ENCODE measurements around the gene PIAS3.
"Not testable (repeated sequence)": the region's sequence is repeated elsewhere in the genome, so short reads cannot be mapped to it uniquely, and the experiment has no call there.

The PIAS3 gene

GRCh38 chr1:145871994-145872924 is 13.4 kb upstream of the PIAS3 start:
- DNase-seq: peak; percentile 57

DNA sequence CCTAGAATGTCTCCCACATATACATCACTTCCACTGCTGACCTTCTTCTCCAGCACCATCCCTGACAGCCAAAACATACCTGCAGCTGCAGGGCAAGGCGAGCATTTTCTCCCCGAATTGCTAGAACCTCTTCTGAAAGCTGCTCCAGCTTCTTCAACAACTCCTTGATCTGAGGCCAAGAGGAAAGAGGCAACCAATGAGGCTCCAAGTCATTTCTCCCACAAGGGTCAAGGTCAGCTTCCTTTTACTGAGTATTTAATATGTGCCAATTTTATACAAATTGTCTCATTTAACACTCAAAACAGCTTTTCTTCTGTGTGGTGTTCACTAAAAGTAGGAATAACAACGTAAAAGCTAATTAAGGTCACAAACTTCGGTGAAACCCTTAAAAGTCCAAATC is 9.4 kb upstream of the PIAS3 start:
- DNase-seq: no peak

DNA sequence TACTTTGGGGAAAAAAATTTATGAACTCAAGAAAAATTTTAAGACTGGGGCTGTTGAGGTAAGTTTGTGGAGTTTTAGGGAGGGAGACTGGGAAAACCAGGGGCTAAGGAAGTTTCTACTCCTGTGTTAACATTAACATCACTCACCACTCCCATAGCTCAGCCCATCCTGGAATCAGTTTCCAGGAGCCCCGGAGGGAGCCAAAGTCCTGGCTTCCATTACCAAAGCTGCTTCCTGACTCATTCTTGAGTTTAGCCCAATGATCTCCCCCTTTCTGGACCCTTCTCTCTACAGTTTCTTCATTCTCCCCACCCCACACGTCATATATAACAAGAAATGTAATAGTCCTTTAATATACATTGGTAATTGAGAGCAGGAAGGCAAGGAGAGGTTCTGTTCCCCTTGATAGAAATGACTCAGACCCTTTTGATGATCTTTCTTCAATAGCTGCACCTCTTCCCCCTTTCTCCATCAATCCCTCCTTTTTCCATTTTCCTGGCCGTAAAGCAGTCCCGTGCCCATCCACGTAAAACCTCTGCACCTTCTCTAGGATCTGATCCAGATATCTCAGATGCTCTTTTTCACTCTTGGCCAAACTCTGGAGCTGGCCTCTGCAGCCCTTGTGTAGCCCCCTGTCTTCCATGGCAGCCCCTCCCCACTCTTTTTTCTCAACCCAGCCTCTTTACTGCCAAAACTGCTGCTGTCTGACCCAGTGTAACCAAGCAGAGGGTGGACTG is 4.6 kb upstream of the PIAS3 start:
- no peak for DNase-seq

- peak; percentile 90 for DNase-seq
These were observed 676 bp upstream of the PIAS3 start for GRCh38 chr1:145859491-145860023.

- DNase-seq: peak; percentile 71
These were observed 512 bp downstream of the PIAS3 start for GRCh38 chr1:145858238-145858900.

DNA sequence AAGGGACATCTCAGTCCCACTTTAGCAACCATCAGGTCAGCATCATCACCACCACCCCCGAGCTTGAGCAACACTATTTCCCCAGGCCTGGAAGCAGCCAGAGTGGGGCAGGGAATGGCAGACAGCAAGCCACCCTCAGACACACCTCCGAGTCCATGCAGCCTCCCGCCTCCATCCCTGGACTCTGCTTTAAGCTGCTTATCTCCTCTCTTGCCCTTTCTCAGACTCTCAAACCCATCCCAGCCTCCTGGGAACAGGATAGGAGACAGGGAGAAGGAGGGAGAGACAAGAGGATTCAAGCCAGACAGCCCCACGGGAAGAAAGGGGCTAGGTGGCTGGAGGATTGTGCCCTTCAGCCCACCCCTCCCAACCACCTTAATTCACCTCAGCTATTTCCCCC is 1.7 kb downstream of the PIAS3 start:
- DNase-seq: no peak

DNA sequence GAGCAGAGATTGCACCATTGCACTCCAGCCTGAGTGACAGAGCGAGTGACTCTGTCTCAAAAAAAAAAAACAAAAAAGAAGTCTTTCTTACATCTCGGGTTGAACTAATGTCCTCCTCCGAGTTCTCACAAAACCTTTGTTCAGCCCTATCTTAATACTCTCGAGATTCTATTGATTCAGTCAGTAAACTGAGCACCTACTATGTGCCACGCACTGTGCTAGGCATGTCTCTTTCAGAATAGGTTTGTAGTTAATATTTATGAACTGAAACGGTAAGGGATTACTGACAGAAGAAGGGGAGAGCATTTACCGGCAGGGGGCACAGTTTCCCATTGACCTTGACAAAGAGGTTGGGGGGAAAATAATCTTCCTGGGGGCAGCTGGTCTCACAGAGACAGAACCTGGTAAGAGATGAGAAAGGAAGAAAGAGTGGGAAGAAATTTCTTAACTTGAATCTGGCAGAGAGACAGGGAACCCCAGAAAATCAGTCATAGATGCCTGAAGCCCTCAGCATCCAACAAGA is 3.4 kb downstream of the PIAS3 start:
- no peak for DNase-seq

DNA sequence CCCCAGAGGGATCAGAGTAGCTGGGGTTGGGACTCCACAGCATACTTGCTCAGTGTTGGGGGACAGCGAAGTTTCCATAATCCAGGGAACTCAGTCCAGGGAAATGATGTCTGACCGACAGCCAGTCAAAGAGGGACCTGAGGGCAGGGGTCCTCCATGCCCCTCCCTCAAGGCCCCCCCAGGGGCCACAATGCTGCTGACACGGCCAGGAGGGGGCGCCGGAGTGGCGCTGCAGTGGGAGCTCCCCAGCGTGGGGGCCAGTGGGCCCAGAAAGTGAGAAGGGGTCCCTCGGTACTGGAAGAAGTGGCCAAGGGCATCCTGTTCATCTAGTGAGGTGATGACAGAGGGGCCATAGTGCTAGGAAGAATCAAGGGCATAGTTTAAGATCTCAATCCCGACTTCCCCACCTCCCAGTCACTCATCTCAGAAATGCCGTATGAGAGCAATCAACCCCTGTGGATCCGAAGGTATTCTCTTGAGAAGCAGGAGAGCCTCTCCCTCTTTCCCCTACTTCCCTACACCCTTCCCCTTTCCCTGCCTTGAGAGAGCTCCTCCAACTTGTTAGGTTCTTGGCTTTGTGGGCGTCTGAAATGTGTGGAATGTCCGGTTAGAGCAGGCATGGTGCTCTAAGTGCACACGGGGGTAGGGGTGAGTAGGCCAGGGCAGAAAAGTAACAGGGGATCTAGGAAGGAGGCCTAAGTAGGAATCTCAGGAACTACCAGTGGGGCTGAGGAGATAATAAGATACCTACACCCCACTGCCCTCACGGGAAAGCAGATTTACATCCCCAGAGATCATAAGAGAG is 9.3 kb downstream of the PIAS3 start:
- no peak for DNase-seq

DNA sequence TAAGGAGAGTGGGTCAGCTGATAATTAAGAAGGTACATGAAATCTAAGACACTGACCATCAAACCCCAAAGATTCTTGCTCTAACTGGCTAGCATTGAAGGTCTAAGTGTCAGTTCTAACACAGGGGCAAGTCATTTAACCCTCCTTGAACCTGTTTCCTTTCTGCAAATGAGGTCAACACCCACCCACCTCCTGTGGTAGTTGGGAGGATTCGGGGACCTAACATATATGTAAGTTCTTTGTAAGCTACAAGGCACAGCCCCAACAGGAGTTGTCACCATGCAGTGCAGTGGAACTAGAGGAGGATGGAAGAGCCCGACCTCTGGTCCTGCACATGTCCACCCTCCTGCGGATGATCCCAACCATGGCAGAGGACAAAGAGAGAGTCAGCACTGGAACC is 11.1 kb downstream of the PIAS3 start:
- DNase-seq: no peak

DNA sequence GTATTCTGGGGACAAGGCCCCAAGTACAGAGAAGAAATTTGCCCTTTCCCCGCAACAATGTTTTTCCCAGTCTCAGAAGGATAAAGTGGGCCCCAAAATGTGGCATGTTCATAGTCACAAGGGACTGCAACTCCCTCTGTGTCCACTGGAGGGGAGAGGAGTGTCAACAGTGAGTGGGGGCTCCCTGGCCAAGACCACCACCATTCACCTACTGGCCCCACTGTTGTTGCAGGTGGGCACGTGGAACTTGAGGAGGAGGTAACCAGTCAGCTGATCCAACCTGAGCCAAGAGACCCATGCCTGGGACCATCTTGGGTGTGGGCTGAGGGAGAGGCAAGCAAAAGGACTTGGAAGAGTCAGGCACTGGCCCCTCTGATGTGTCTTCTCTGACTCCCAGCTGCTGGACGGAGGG is 12.7 kb downstream of the PIAS3 start:
- peak; percentile 43 for DNase-seq

DNA sequence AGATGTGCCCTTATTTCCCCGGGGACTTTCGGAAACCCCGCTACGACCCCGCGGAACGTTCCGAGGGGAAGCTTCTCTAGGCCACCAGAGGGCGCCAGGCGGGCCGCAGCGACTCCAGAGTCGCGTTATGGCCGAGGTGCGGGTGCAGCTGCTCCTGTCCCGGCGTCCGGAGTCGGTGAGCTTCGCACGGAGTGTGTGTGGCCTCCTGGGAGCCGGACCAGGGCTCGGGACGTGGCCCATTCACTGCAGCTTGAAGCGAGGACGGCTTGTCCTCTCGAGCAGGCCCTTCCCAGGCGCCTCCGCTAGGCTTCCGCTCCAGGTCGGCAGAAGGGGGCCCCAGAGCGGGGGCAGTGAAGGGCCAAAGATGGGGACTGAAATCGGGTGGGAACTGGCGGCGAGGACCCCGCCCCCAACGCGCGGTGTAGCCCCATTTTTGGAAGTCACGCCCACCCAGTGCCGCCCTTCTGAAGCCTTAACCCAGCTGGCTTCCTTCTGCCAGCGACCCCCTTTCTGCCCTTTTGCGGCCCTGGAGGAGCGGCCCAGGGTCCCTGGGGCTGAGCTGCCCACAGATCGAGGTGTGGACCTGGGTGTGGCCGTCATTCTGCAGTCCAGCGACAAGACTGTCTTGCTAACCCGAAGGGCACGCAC is 13.2 kb downstream of the PIAS3 start, which contains the start of gene NUDT17:
NUDT17 (plus strand) TSS at position 117 of the 648 bp plus-strand sequence; CDS start at position 128, 11 bp downstream.
- DNase-seq: peak; percentile 84

GRCh38 chr1:145845144-145845513 is 13.8 kb downstream of the PIAS3 start:
- DNase-seq: no peak

DNA sequence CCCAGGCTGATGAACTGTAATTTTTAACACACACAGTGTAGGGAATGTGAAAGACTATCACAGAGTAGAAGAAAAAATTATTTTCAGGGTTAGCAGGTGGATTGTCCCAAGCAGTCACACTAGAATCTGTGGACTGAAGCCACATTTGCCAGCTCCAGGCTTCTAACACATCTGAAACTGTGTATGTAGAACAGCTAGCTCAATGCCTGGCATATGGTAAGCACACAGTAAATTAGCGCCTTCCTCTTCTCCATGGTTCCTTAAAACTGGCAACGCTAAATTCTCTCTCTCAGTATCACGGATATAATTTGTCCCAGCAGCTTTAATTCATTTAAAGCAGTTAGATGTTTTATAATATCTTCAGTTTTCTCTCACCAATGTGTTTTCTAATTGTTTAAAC is 15.8 kb downstream of the PIAS3 start:
- DNase-seq: no peak

DNA sequence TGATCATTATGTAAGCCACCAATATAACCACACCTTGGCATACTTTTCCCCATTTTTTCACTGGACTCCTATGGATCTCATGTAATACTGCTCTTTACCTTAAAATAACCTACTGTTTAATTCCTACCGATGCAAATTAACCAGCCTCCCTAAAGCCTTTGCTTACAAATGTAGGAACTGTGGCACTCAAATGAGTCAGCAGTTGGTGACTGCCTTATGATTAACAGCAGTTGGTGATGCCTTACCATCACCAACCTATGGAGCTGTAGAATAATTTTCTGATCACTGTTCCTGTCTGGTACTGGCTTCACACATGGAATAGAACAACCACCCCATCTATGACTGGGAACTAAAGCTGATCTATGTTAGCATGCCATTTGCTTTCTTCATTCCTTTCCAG is 21.2 kb downstream of the PIAS3 start:
- DNase-seq: no peak

- not testable (repeated sequence) for DNase-seq
These were observed 28.1 kb downstream of the PIAS3 start for GRCh38 chr1:145830810-145831209.

- DNase-seq: peak; percentile 18
These were observed 30.4 kb downstream of the PIAS3 start for GRCh38 chr1:145828367-145829026.

DNA sequence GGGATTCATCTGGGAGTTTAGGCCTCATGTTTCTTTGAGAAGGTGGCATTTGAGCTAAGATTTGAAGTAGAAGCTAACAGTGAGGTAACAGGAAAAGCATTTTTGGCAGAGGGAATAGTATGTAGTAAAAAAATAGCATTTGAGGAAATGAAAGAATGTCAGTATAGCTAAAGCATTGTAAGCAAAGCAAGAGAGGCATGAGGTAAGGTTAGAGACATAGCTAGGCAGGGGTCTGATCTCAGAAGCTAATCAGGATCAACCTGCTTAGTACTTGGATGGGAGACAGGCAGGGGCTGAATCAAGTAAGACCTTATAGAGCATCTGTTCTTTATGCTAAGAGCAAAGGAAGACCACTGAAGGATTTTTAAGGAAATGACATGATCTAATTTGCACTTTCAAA is 30.9 kb downstream of the PIAS3 start:
- no peak for DNase-seq

- DNase-seq: no peak
These were observed 32.9 kb downstream of the PIAS3 start for GRCh38 chr1:145826030-145826429.

- DNase-seq: no peak
These were observed 34.4 kb downstream of the PIAS3 start for GRCh38 chr1:145824499-145824842.

GRCh38 chr1:145823565-145824498 is 35.0 kb downstream of the PIAS3 start, which contains the start of the genes POLR3C and RNF115:
POLR3C (plus strand) TSS chr1:145824200; CDS start chr1:145825777, 1,577 bp downstream.
RNF115 (minus strand) TSS chr1:145824095; CDS start chr1:145823873, 222 bp downstream.
- peak; percentile 90 for DNase-seq
